ENCODE results near the gene SLC13A2.

GRCh38 chr17:28467456-28468025 is 5.9 kb upstream of the SLC13A2 start:
- TF ChIP-seq POLR2AphosphoS5 (IDR thresholded peaks at IDR 0.05; ENCODE audit: low read depth) (no peak), ZNF331 (CRISPR knock-in tag; IDR thresholded peaks at IDR 0.05; ENCODE audit: low read depth) (no peak), CTCF (conservative IDR thresholded peaks at IDR 0.05; ENCODE audit: low read depth in 2 of 2) (no peak), ZNF114 (CRISPR knock-in tag; IDR thresholded peaks at IDR 0.05) (no peak), EZH2phosphoT487 (IDR thresholded peaks at IDR 0.05; ENCODE audit: unreplicated experiment) (no peak), EZH2 (IDR thresholded peaks at IDR 0.05; ENCODE audit: low read depth, unreplicated experiment) (no peak)

Data from GM23338 (cell line).